ENCODE data around the gene TIMM13.

DNA sequence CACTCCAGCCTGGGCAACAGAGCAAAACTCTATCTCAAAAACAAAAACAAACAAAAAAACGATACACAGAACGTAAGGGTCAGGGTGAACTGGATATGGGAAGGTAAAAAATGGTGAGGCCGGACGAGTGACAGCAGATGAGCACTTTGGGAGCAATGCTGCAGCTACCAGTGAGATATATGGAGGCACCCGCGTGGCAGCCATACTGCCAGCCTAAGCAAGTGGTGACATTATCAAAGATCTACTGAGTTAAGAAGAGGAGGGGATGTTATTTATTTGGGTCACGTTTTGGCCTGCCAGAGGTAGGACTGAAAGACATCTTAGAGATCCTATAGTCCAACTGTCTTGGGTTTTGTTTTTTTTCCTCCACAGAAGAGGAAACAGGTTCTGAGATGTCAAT is 14.2 kb downstream of the TIMM13 start:
- TF ChIP-seq CTCF (IDR thresholded peaks at IDR 0.05) (no peak), POLR2A (IDR thresholded peaks at IDR 0.05) (no peak)

Data from heart left ventricle (tissue), 13 donors.